HepG2 (cell line): ENCODE measurements around the gene SLC16A5. TPM values are rescaled to one million over a fixed set of nuclear protein-coding genes. Genes with fewer than 3 reads are reported as not detected.

Source experiments
- DPF2 ChIP-seq: sonication (generic); formaldehyde crosslinking; IDR thresholded peaks from 2 replicates; pipeline ENCODE4 v1.4.0; 2020; ENCODE audit warnings: mild to moderate bottlenecking, low read depth, missing genetic modification reagents, borderline replicate concordance
- GFI1 ChIP-seq: sonication (generic); formaldehyde crosslinking; IDR thresholded peaks from 2 replicates; pipeline ENCODE4 v1.5.0; 2020; ENCODE audit warnings: missing genetic modification reagents, mild to moderate bottlenecking, borderline replicate concordance
- JUN ChIP-seq: sonication (generic); formaldehyde crosslinking; IDR thresholded peaks from 2 replicates; pipeline ENCODE4 v1.4.0; 2020; ENCODE audit warnings: mild to moderate bottlenecking, missing genetic modification reagents
- MAZ ChIP-seq, 2 experiments: sonication (generic) in 1 of 2; formaldehyde crosslinking in 1 of 2; IDR thresholded peaks; 2 replicates each; pipeline versions ENCODE4 v1.5.0 to v1.6.1; 2012 to 2020; ENCODE audit warnings: low read depth in 2 of 2, mild to moderate bottlenecking in 2 of 2, borderline replicate concordance in 1 of 2, improper control_type of control experiment in 1 of 2, low read length in 1 of 2, missing genetic modification reagents in 1 of 2, moderate library complexity in 1 of 2
- NFE2L2 ChIP-seq: fragments of 150-350 bp; IDR thresholded peaks from 2 replicates; pipeline ENCODE4 v1.6.1; 2014; ENCODE audit warnings: low read length
- PAF1 ChIP-seq: IDR thresholded peaks from 2 replicates; pipeline ENCODE4 v1.6.1; 2016; ENCODE audit warnings: missing genetic modification reagents, missing compliant biosample characterization
- PAXIP1 ChIP-seq: sonication (generic); formaldehyde crosslinking; conservative IDR thresholded peaks from 2 replicates; pipeline ENCODE4 v1.4.0; 2020; ENCODE audit warnings: mild to moderate bottlenecking, missing genetic modification reagents, moderate library complexity
- RARG ChIP-seq: sonication (generic); formaldehyde crosslinking; IDR thresholded peaks from 2 replicates; pipeline ENCODE4 v1.4.0; 2020; ENCODE audit warnings: low read depth, mild to moderate bottlenecking, missing genetic modification reagents
- ZBTB34 ChIP-seq: sonication (generic); formaldehyde crosslinking; IDR thresholded peaks from 2 replicates; pipeline ENCODE4 v1.8.0; 2022; ENCODE audit warnings: mild to moderate bottlenecking, missing genetic modification reagents
- ZBTB8A ChIP-seq: sonication (generic); formaldehyde crosslinking; IDR thresholded peaks from 2 replicates; pipeline ENCODE4 v1.4.0; 2020; ENCODE audit warnings: mild to moderate bottlenecking, low read depth, missing genetic modification reagents, borderline replicate concordance
- ZNF136 ChIP-seq: sonication (generic); formaldehyde crosslinking; IDR thresholded peaks from 2 replicates; pipeline ENCODE4 v1.8.1; 2022; ENCODE audit warnings: low read depth, mild to moderate bottlenecking, moderate library complexity, missing genetic modification reagents
- ZNF281 ChIP-seq: sonication (generic); formaldehyde crosslinking; IDR thresholded peaks from 2 replicates; pipeline ENCODE4 v1.4.0; 2020; ENCODE audit warnings: missing genetic modification reagents, borderline replicate concordance
- ZNF441 ChIP-seq: sonication (generic); formaldehyde crosslinking; IDR thresholded peaks from 2 replicates; pipeline ENCODE4 v1.7.0; 2021; ENCODE audit warnings: missing genetic modification reagents, borderline replicate concordance
- ZNF563 ChIP-seq: sonication (generic); formaldehyde crosslinking; IDR thresholded peaks from 2 replicates; pipeline ENCODE4 v1.8.0; 2022; ENCODE audit warnings: mild to moderate bottlenecking, moderate library complexity, missing genetic modification reagents
- ZNF746 ChIP-seq: sonication (generic); formaldehyde crosslinking; IDR thresholded peaks from 2 replicates; pipeline ENCODE4 v1.8.0; 2022; ENCODE audit warnings: mild to moderate bottlenecking, missing genetic modification reagents
- ZNF792 ChIP-seq: IDR thresholded peaks from 2 replicates; pipeline ENCODE4 v1.6.1; 2016
- ZSCAN12 ChIP-seq: sonication (generic); formaldehyde crosslinking; IDR thresholded peaks from 2 replicates; pipeline ENCODE4 v1.9.0; 2021; ENCODE audit warnings: mild to moderate bottlenecking, missing genetic modification reagents
- polyA plus RNA-seq, 8 experiments: library from polyadenylated mRNA; depleted of rRNA in 3 of 8; stranded (reverse) in 7 of 8; unstranded in 1 of 8; fragments of >200 nt; fragmentation: Illumina TruSeq in 4 of 8; extraction: Trizol in 4 of 8; gene quantifications; 2 replicates each; pipeline versions ENCODE4 v1.2.1 to v1.2.3, GENCODE V29; 2011 to 2016; ENCODE audit warnings: low read depth in 4 of 8, missing spikeins in 1 of 8, mixed read lengths in 1 of 8; ENCODE audit not compliant: insufficient read depth in 1 of 8
- total RNA-seq, 5 experiments: library from RNA; depleted of rRNA; stranded (reverse); fragments of >200 nt; fragmentation: Illumina TruSeq; extraction: Trizol; gene quantifications; 2 replicates each; pipeline ENCODE4 v1.2.3, GENCODE V29; 2016; ENCODE audit warnings: low read depth in 1 of 5

Gene SLC16A5
- total and polyA plus RNA-seq, 2 of the 13 experiments (the other 11 are each of a cell fraction or from before 2014, with no cell fraction given) = 0.69 to 5.6 TPM

GRCh38 chr17:75086496-75087181 lies 1.1 kb upstream of the SLC16A5 start (continued):
- TF ChIP-seq NFE2L2 = no peak
- 0 out of 2 replicates have a peak, but pooled peaks have one; percentile 40 for TF ChIP-seq ZNF441 (CRISPR knock-in tag)
- TF ChIP-seq ZNF563 = 0 out of 2 replicates have a peak, but pooled peaks have one; percentile 16
- TF ChIP-seq GFI1 (CRISPR knock-in tag) = peak; percentile 78; the same call in 1 of the 2 replicates
- TF ChIP-seq ZNF136 = no peak
- TF ChIP-seq PAXIP1 = peak; percentile 62; the same call in 1 of the 2 replicates
- 0 out of 2 replicates have a peak, but pooled peaks have one; percentile 32 for TF ChIP-seq DPF2 (CRISPR knock-in tag)
- no peak for TF ChIP-seq ZNF281 (CRISPR knock-in tag)
- TF ChIP-seq ZNF792 (CRISPR knock-in tag) = peak; percentile 58; the same call in 1 of the 2 replicates
- no peak for TF ChIP-seq PAF1 (CRISPR knock-in tag)
- TF ChIP-seq ZBTB34 (CRISPR knock-in tag) = no peak
- TF ChIP-seq ZSCAN12 (CRISPR knock-in tag) = 0 out of 2 replicates have a peak, but pooled peaks have one; percentile 27
- TF ChIP-seq JUN (CRISPR knock-in tag) = peak; percentile 61; the same call in 1 of the 2 replicates
- no peak for TF ChIP-seq MAZ (IDR thresholded peaks at IDR 0.05; ENCODE audit: borderline replicate concordance, low read depth, low read length)
- peak; percentile 68; the same call in 1 of the 2 replicates for TF ChIP-seq MAZ (CRISPR knock-in tag; IDR thresholded peaks at IDR 0.05; ENCODE audit: low read depth)
- TF ChIP-seq ZBTB8A (CRISPR knock-in tag) = no peak
- TF ChIP-seq ZNF746 (CRISPR knock-in tag) = 0 out of 2 replicates have a peak, but pooled peaks have one; percentile 78
- TF ChIP-seq RARG = no peak
